GM18909 (cell line): ENCODE results near the gene CACNA1B.
A peak's percentile ranks its signal among the peaks of the same experiment; 100 is the strongest.
"Not testable (repeated sequence)": the region's sequence is repeated elsewhere in the genome, so short reads cannot be mapped to it uniquely, and the experiment has no call there.

Experiments
- ATAC-seq: cut with Tn5 transposase; IDR thresholded peaks from one replicate; pipeline ENCODE4 v1.9.1; 2021; ENCODE audit warnings: mild to moderate bottlenecking; ENCODE audit not compliant: unreplicated experiment, poor library complexity

Gene CACNA1B

GRCh38 chr9:138120511-138121437 is 243.2 kb downstream of the CACNA1B start:
- no peak for ATAC-seq

- ATAC-seq, result no peak
Measured at GRCh38 chr9:138121438-138122050, 244.0 kb downstream of the CACNA1B start.

GRCh38 chr9:138122201-138122600 is 244.6 kb downstream of the CACNA1B start:
- ATAC-seq, result no peak

GRCh38 chr9:138122676-138123075 is 245.1 kb downstream of the CACNA1B start:
- no peak for ATAC-seq

GRCh38 chr9:138123086-138123485 is 245.5 kb downstream of the CACNA1B start:
- ATAC-seq, result no peak

- peak; percentile 89 for ATAC-seq
Measured at GRCh38 chr9:138126090-138126857, 248.7 kb downstream of the CACNA1B start.

GRCh38 chr9:138126858-138127584 is 249.4 kb downstream of the CACNA1B start:
- ATAC-seq, result peak; percentile 59

- not testable (repeated sequence) for ATAC-seq
Measured at GRCh38 chr9:138128027-138128426, 250.4 kb downstream of the CACNA1B start.

GRCh38 chr9:138129318-138129717 is 251.7 kb downstream of the CACNA1B start:
- not testable (repeated sequence) for ATAC-seq

- not testable (repeated sequence) for ATAC-seq
Measured at GRCh38 chr9:138132946-138133705, 255.5 kb downstream of the CACNA1B start.

- ATAC-seq, result not testable (repeated sequence)
Measured at GRCh38 chr9:138134581-138134980, 257.0 kb downstream of the CACNA1B start.

GRCh38 chr9:138139096-138139495 is 261.5 kb downstream of the CACNA1B start:
- ATAC-seq, result not testable (repeated sequence)

- ATAC-seq, result not testable (repeated sequence)
Measured at GRCh38 chr9:138140980-138141379, 263.4 kb downstream of the CACNA1B start.

- not testable (repeated sequence) for ATAC-seq
Measured at GRCh38 chr9:138142528-138143244, 265.1 kb downstream of the CACNA1B start.

GRCh38 chr9:138143491-138143890 is 265.9 kb downstream of the CACNA1B start:
- ATAC-seq, result not testable (repeated sequence)

GRCh38 chr9:138147556-138147955 is 270.0 kb downstream of the CACNA1B start:
- not testable (repeated sequence) for ATAC-seq

GRCh38 chr9:138149672-138150656 is 272.4 kb downstream of the CACNA1B start:
- not testable (repeated sequence) for ATAC-seq
